HuH-7 (cell line): ENCODE results near the gene TMEM81.

Experiments used
- DNase-seq: peaks from one replicate; pipeline ENCODE4 v3.0.0; 2011; ENCODE audit warnings: low spot score

TMEM81 gene, protein sequence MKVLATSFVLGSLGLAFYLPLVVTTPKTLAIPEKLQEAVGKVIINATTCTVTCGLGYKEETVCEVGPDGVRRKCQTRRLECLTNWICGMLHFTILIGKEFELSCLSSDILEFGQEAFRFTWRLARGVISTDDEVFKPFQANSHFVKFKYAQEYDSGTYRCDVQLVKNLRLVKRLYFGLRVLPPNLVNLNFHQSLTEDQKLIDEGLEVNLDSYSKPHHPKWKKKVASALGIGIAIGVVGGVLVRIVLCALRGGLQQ

DNA sequence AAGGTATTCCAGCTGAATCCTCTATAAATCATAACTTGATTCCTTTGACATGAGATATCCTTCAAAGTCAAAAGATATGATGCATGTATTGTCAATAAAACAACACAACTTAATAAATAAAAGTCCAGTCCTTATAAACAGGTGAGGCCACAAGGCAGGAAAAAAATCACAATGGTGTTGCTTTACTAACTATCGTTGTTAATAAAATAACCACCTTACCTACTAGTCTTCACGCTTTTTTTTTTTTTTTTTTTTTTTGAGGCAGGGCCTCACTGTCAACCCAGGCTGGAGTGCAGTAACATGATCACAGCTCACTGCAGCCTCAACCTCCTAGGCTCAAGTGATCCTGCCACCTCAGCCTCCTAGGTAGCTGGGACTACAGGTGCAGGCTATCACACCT lies at the start of gene TMEM81:
Gene TMEM81 (minus strand): TSS at position 101 of the 400 bp plus-strand sequence. CDS start 140 bp downstream, outside the sequence.
- no peak for DNase-seq

DNA sequence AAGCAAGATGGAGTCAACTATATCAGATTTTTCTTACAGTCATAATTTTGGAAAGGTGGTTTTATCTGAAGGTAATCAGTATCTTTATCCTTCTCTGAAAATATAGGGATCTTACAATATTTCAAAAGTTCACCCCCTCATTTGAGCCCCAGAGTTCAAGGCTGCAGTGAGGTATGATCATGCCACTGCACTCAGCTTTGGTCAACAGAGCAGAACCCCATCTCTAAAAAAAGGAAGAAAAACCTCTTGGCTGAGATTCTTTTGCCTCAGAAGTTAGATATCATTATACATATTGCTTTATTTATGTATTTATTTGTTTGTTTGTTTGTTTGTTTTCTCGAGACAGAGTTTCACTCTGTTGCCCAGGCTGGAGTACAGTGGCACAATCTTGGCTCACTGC lies 49.0 kb upstream of the TMEM81 start:
- no peak for DNase-seq

- DNase-seq: no peak
These were observed 45.3 kb upstream of the TMEM81 start for GRCh38 chr1:205129447-205130029.

DNA sequence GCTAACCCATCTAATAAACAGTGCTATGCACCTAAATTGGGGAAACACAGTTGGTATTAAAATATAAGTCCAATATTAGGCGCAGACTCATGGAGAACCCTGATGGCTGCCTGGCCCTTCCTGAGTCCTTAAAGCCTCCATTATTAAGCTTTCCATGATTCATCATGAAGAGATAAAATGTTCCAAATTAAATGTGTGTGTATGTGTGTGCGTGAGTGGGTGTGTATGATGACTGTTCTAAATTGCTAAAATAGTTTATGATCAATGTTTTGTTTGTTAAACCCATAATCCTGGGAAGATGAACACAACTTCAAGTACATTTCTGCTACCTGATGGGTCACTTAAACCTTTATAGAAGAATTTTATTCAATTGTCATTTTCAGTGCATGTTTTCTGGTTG lies 43.8 kb upstream of the TMEM81 start:
- no peak for DNase-seq

- no peak for DNase-seq
These were observed 43.4 kb upstream of the TMEM81 start for GRCh38 chr1:205127646-205128045.

DNA sequence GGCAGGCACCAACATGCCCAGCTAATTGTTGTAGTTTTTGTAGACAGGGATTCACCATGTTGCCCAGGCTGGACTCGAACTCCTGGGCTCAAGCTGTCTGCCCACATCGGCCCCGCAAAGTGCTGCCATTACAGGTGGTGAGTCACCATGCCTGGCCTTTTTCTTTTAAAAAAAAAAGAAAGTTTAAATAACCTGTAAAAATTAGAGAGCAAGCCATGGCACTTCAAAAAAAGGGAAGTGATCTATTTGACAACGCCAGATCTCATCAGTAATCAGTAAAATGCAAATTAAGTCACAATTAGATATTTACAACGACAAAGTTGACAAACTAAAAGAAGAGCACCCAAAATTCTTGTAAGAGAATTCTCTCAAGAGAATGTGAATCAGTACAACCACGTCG lies 40.5 kb upstream of the TMEM81 start:
- no peak for DNase-seq

DNA sequence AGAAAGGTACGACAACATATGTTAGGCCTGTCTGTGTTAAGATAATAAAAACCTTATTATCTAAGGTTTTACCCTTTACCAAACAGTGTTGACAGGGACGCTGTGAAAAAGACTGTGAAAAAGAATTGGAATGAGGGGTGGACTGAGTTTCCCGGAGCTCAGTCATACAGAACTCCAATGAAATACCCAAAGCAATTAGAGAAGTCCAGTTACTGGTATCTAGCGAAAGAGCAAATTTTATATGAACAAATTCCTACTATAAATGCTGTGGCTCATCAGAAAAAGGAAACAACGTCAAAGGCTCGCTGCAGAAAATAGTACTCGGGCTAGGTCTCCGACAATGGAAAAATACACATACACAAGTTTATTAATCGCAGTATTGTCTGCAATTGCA lies 38.2 kb upstream of the TMEM81 start:
- no peak for DNase-seq

DNA sequence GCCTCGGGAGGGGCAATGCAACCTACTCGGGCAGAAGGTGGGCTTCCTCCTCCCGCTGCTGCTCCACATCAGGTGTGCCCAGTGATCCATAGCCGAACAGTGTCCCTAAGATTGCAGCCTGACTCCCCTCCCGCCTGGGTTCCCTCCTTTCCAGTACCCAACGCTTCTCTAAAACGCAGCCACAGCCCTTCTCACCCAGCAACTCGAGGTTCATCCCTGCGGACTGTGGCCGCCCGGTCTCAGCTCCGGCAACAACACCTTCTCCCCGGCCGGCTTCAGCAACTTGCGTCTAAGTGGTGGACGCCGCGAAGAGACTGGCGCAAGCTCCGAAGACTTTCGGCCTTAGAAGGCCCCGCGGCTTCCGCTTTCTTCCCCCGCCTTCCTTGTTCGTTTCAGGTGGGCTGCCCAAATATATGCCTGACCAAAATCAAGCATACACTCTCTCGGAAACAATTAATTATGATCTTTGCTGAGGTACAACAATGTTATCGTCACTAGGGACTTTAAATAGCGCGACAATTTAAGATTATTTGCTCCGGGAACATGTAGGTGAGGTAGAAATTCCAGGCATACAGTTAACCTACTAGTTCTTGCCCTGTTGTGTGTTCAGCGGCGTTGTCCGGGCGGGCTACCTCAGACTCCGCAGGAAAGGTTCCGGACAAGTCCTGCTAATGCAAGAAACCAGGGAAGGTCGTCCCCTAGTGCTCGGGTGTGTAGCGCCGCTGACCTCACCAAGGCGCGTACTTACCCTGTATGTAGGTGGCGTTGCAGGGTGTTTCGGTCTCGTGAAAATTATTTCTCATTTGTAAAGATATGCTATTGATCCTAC lies 37.6 kb upstream of the TMEM81 start, which contains the start of gene RBBP5:
Gene RBBP5 (minus strand): TSS at position 319 of the 829 bp plus-strand sequence. CDS start 105 bp downstream, at position 214.
- peak; percentile 67 for DNase-seq

- no peak for DNase-seq
These were observed 34.5 kb upstream of the TMEM81 start for GRCh38 chr1:205118752-205119151.

DNA sequence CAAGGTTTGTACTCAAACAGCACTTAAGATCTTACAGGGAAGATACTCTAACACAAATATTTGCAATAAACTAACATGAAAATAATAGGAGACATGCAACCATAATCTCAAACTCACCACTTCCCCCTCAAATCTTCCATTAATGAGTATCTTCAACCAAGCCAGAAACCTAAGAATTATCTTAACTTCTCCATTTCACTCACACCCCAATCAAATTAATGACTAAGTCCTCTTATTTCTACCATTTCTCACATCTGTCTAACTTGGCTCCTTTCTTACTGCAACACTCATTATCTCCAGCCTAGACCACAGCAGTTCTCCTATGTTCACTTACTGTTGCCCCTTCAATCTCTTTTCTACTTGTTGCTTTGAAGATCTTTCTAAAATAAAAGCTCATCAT lies 27.1 kb upstream of the TMEM81 start:
- no peak for DNase-seq

GRCh38 chr1:205109711-205110110 lies 25.5 kb upstream of the TMEM81 start:
- DNase-seq: no peak

GRCh38 chr1:205109269-205109668 lies 25.0 kb upstream of the TMEM81 start:
- no peak for DNase-seq

DNA sequence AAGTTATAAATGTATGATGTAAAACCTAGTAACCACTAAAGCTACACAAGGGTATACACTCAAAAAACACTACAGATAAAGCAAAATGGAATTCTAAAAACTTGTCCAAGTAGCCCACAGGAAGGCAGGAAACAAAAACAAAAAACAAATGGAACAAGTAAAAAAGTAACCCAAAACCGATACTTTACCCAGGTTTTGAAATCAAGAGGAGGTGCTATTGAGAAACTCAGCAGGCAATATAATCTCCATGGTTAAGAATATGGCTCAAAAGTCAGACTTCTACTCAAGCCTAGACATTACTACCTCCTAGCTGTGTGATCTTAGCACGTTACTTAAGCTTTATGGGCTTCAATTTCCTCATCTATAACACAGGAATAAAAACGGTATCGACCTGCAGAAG lies 24.2 kb upstream of the TMEM81 start:
- no peak for DNase-seq

DNA sequence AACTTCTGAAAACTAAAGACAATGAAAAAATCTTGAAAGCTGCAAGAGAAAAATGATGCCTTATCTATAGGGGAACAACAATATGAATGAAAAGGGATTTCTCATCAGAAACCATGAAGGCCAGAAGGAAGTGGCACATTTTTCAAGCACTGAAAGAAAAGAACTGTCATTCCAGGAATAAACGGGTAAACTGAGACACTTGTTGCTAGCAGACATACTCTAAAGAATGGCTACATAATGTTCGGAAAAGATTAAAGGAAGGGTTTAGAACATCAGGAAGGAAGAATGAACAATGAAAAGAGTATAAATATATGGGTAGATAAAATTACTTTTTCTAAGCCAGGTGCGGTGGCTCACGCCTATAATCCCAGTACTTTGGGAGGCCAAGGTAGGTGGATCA lies 23.1 kb upstream of the TMEM81 start:
- no peak for DNase-seq

- no peak for DNase-seq
These were observed 18.1 kb upstream of the TMEM81 start for GRCh38 chr1:205102404-205102803.

- no peak for DNase-seq
These were observed 14.0 kb upstream of the TMEM81 start for GRCh38 chr1:205098242-205098641.

DNA sequence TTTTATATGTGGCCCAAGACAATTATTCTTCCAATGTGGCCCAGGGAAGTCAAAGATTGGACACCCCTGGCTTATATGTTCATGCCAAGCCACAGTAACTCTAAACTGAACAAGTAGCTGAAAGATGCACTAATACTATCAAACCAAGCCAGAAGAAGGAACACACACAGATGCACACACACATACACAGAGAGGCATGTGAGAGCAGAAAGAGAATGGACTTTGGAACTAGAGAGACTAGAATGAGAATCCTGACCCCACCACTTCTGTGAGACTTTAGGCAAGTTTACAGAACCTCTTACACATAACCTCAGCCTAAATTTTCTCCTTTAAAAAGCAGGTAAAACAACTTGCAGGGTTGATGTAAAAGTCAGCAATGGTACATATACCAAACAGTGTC lies 11.2 kb upstream of the TMEM81 start:
- DNase-seq: no peak

GRCh38 chr1:205091043-205091740 lies 6.9 kb upstream of the TMEM81 start:
- DNase-seq: no peak

DNA sequence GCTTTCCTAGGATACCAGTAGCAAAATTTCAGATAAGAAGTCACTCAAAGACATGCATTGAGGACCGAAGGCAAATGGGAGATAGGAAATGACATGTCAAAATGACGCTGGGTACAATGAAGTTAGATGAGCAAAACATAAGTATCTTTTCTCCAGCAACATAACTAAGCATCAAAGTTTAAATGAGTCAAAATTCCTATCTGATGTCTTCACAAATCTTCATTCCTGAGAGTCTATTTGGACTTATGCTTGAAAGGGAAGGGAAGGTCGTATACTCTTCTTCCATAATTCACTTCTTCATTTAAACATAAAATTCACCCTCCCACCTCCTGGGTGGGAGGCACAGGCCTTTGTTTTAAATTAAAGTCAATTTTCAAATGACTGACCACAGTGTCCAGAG lies 4.1 kb upstream of the TMEM81 start:
- no peak for DNase-seq

DNA sequence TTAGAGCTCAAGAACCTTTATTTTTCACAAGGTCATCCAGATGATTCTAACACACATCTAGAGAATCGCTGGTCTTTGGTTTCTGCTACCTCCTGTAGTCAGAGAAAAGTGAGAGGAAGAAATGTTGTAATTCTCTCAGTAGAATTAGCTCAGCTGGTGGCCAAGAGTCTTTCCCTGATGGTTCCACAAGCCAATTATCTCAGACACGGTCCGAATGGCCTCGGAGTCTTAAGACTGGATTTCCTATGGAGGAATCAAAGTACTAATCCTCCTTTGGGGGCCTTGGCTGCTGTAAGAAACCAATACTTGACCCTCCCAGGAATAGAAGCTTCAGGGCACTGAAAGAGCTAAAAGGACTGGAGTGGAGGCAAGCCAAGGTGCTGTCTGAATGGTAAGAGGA lies 1.8 kb downstream of the TMEM81 start:
- DNase-seq: no peak

GRCh38 chr1:205077934-205078311 lies 6.3 kb downstream of the TMEM81 start:
- no peak for DNase-seq

DNA sequence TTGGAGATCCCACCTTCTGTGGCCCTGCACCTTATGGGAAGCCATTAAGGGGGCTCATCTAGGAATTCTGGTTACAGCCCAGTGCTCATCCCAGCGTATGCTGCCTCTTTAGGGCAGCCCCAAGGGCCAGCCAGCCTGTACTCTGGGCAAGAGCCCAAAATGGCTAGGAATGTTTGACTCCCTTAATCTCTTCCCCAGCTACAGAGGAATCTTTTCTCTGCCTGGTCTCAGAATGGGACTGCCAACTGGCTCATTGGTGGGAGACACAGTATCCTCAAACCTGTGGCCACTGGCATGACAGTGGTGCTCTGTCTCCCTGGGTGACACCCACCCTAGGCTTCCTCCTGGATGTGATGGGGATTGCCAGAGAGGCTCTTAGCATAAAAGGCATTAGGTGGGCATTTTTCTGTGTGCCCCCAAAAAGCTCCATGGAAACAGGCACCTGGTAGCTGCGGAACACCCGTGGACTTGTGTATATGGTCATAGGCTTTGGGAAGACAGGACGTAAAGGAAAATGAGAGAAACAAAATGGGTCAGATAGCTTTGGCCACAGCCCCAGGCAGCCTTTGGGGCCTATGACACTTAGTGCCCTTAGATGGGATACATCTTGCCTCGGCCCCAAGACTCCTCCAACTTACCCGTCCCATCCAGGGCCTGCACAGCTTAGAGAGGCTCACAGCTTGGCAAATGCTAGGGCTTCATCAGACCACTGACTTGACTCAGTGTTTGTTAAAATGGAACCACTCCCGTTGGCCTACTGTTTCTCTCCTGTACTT lies 6.9 kb downstream of the TMEM81 start:
- DNase-seq: no peak
